GM10266 (cell line): ENCODE measurements around the gene CBX5.
A peak's percentile ranks its signal among the peaks of the same experiment; 100 is the strongest.

Experiments
- DNase-seq: peaks from one replicate; pipeline ENCODE4 v3.0.0; 2012; ENCODE audit errors: extremely low spot score
- TF ChIP-seq, protein P1 (sequence below): IDR thresholded peaks from 2 replicates; pipeline ENCODE4 v1.5.1; 2012; ENCODE audit warnings: mild to moderate bottlenecking, low read depth; ENCODE audit not compliant: control insufficient read depth, insufficient read depth; ENCODE audit errors: missing control alignments

The CBX5 gene

GRCh38 chr12:54216797-54217661, 62.9 kb downstream of the CBX5 start:
- peak; percentile 71 for DNase-seq
- TF ChIP-seq, protein P1, sequence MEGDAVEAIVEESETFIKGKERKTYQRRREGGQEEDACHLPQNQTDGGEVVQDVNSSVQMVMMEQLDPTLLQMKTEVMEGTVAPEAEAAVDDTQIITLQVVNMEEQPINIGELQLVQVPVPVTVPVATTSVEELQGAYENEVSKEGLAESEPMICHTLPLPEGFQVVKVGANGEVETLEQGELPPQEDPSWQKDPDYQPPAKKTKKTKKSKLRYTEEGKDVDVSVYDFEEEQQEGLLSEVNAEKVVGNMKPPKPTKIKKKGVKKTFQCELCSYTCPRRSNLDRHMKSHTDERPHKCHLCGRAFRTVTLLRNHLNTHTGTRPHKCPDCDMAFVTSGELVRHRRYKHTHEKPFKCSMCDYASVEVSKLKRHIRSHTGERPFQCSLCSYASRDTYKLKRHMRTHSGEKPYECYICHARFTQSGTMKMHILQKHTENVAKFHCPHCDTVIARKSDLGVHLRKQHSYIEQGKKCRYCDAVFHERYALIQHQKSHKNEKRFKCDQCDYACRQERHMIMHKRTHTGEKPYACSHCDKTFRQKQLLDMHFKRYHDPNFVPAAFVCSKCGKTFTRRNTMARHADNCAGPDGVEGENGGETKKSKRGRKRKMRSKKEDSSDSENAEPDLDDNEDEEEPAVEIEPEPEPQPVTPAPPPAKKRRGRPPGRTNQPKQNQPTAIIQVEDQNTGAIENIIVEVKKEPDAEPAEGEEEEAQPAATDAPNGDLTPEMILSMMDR: peak; percentile 75

DNA sequence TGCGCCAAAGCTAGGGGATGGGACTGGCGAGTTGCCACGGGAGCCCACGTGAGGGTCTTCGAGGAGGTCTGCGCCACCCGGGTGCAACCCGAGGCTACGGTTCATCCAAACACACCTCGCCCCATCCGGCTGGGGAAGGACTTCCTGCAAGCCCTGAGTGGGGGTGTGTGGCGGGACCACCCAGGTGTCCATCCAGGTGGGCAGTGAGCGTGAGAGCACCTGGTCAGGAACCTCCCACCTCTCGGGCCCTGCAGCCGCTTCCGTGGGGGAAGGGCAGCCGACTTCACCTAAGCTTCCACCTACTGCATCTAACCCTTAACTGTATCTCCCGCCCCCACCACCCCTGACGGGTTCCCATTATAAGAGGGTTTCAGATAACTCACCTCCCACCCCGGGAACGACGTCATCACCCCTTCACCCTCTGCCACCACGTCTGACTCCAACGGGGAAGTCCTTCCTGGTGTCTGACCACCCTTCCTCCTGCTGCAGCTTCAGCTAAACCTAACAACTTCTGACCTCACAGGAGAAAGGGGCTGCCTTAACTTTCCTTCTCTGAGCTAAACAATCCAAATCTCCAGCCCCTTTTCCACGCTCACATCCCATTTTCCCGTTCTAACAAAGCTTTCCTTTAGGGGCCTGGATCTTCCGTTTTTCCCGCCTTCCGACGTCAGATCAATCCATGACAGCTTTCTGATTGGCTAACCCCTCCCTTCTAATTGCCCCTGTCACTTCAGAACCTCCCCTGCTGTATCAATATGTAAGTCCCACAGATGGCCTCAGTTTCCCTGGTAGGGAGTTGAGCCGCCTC, 63.7 kb downstream of the CBX5 start:
- no peak for DNase-seq
- TF ChIP-seq, protein P1: no peak

DNA sequence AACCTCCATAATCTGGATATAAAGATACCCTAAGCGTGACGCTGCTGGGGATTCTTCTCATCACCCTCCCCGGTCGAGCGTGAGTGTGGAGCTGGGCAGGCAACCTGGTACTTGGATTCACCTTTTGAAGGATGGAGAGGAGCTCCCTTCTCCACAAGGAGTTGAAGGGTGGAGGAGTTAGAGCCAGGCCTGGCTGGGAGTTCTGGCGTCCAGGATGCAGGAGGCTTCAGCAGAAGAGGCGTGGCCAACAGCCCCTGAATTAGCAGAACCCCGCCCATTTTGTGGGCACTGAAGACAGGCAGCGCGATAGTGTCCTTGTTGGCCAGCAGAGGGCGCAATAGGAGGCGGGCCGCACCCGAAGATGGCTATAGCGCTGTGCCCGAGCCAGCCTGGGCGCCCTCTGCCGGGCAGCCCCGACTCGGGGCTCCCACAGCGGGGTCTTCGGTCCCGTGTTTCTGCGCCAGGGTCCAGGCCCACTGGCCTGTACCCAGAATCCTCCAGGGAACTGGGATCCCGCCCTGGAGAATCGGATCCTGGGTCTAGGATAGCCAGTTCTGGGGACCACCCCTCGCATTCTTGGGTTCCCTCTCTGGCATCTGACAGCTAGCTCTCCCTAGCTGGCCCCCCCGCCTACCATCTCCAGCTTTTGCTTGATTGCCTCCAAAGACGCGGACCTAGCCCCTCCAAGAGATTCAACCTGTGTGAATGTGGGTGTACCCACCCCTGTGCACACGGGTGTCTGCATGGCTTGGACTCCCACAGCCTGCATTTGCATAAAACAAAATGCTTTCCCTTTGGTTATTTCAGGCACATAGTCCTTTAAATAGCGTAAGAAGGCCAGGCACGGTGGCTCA, 65.1 kb downstream of the CBX5 start:
- peak; percentile 87 for DNase-seq
- TF ChIP-seq, protein P1: peak; percentile 99

DNA sequence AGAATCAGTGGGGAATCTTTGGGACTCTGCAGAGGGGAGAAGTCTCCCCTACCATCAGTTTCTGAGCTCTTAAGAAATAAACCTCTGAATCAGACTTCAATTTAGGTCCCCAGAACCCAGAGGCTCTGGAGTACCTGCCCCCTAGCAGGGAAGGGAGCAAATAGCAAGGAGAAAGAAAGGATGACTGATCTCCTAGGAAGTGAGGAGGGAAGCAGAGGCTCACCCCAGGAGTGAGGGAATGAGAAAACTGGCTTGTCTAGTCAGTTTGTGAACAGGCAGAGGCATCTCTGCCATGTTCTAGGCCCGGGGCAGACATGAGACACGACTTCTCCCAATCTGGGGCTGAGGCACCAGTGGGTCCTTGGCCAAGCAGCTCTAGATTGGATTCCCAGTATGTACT, 66.8 kb downstream of the CBX5 start:
- DNase-seq: no peak
- TF ChIP-seq, protein P1: no peak

DNA sequence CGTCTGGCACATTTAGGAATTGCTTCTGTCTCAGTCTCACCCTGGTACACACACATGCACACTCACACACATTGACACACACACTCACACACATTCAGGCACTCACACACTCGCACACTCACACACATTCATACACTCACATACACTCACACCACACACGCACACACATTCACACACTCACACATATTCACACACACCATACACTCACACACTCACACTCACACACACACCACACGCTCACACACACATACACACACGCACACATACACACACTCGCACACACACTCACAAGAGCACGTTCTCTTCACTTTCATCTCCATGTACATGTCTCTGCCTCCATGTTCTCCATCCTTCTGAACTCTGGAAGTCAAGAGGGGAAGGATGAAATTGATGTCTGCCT, 68.0 kb downstream of the CBX5 start:
- TF ChIP-seq, protein P1: no peak
- no peak for DNase-seq

GRCh38 chr12:54210400-54210790, 69.5 kb downstream of the CBX5 start:
- DNase-seq: no peak
- TF ChIP-seq, protein P1: no peak
